ENCODE data around the gene GAK. TPM values are rescaled to one million over a fixed set of nuclear protein-coding genes. Genes with fewer than 3 reads are reported as not detected.

The GAK gene
- polyA plus RNA-seq, 1 of the 3 experiments (the other 2 are of a cell fraction) = 35.9 TPM

GRCh38 chr4:903066-904046 is 28.8 kb downstream of the GAK start:
- H3K4me3 ChIP-seq (ENCODE audit: low read depth in 2 of 2, low read length in 1 of 2) = no peak overlapping the region
- H3K79me2 ChIP-seq (ENCODE audit: insufficient read depth) = peaks cover 1% of the 10 kb centered on the region; the same call in 1 of the 2 replicates
- no peak overlapping the region for H3K27ac ChIP-seq (ENCODE audit: low read depth in 2 of 2, low read length in 1 of 2)
- H3K9ac ChIP-seq = no peak overlapping the region
- H3F3A ChIP-seq (replicated peaks; ENCODE audit: insufficient read depth) = peaks cover 7% of the 10 kb centered on the region
- no peak overlapping the region for H2AFZ ChIP-seq (ENCODE audit: low read depth)
- no peak for DNase-seq
- 94% methylated on average over 29 of the region's 42 CpGs for WGBS (ENCODE audit: low lambda C conversion rate)
- no peaks in the 10 kb centered on the region for H3K9me2 ChIP-seq
- H3K4me2 ChIP-seq = no peak overlapping the region
- TF ChIP-seq GABPA (IDR thresholded peaks at IDR 0.05; ENCODE audit: low read depth) = no peak
- no peak for TF ChIP-seq EP300 (IDR thresholded peaks at IDR 0.05; ENCODE audit: borderline replicate concordance in 1 of 2, low read depth in 1 of 2, low read length in 1 of 2)
- TF ChIP-seq SMC3 (IDR thresholded peaks at IDR 0.05; ENCODE audit: low read depth, low read length) = no peak
- POLR2A ChIA-PET = no interaction called here
- CTCF ChIA-PET = no interaction called here
- no peaks in the 10 kb centered on the region for H3K4me1 ChIP-seq (ENCODE audit: control insufficient read depth in 1 of 2, insufficient read depth in 2 of 2, low read depth in 1 of 2, low read length in 1 of 2)
- H3K9me3 ChIP-seq = no peaks in the 10 kb centered on the region
- peaks cover 0 to 17% of the 10 kb centered on the region in 2 experiments for H3K36me3 ChIP-seq (replicated peaks in 1 of 2; ENCODE audit: control insufficient read depth in 1 of 2, insufficient read depth in 2 of 2, low read length in 1 of 2)
- 0 out of 2 replicates have a peak, but pooled peaks cover 9% of the 10 kb centered on the region for H4K20me1 ChIP-seq (ENCODE audit: insufficient read depth)
- H3K27me3 ChIP-seq (ENCODE audit: insufficient read depth) = no peaks in the 10 kb centered on the region

- POLR2A ChIA-PET = no interaction called here
Observed at GRCh38 chr4:901192-901910, 30.8 kb downstream of the GAK start.

More at GRCh38 chr4:901192-901910, 30.8 kb downstream of the GAK start:
- 98% methylated on average over 12 of the region's 28 CpGs for WGBS (ENCODE audit: low lambda C conversion rate)
- H3F3A ChIP-seq (replicated peaks; ENCODE audit: insufficient read depth) = peaks cover 7% of the 10 kb centered on the region
- H3K4me2 ChIP-seq = no peak overlapping the region
- H3K9ac ChIP-seq = no peak overlapping the region
- no peak overlapping the region for H2AFZ ChIP-seq (ENCODE audit: low read depth)
- no peak for DNase-seq
- H3K4me3 ChIP-seq (ENCODE audit: low read depth in 2 of 2, low read length in 1 of 2) = no peak overlapping the region
- H3K79me2 ChIP-seq (ENCODE audit: insufficient read depth) = no peaks in the 10 kb centered on the region
- 0 out of 2 replicates have a peak, but pooled peaks cover 3% of the 10 kb centered on the region for H4K20me1 ChIP-seq (ENCODE audit: insufficient read depth)
- H3K36me3 ChIP-seq (replicated peaks in 1 of 2; ENCODE audit: control insufficient read depth in 1 of 2, insufficient read depth in 2 of 2, low read length in 1 of 2) = peaks cover 0 to 28% of the 10 kb centered on the region in 2 experiments
- no peaks in the 10 kb centered on the region for H3K4me1 ChIP-seq (ENCODE audit: control insufficient read depth in 1 of 2, insufficient read depth in 2 of 2, low read depth in 1 of 2, low read length in 1 of 2)
- no peaks in the 10 kb centered on the region for H3K9me2 ChIP-seq
- TF ChIP-seq GABPA (IDR thresholded peaks at IDR 0.05; ENCODE audit: low read depth) (no peak), MAX (IDR thresholded peaks at IDR 0.05; ENCODE audit: low read depth) (no peak), IRF3 (IDR thresholded peaks at IDR 0.05; ENCODE audit: low read depth, low read length) (no peak), RCOR1 (IDR thresholded peaks at IDR 0.05; ENCODE audit: low read length) (no peak), MXI1 (IDR thresholded peaks at IDR 0.05; ENCODE audit: low read depth, low read length) (no peak), TEAD4 (IDR thresholded peaks at IDR 0.05; ENCODE audit: borderline replicate concordance, insufficient read depth) (no peak)
- no peaks in the 10 kb centered on the region for H3K9me3 ChIP-seq
- no peak overlapping the region for H3K27ac ChIP-seq (ENCODE audit: low read depth in 2 of 2, low read length in 1 of 2)
- no peaks in the 10 kb centered on the region for H3K27me3 ChIP-seq (ENCODE audit: insufficient read depth)
- CTCF ChIA-PET = interaction anchor here (0.6 to 1.3 kb wide), 2 partner anchors 159 to 374 kb away, joined by 3 to 5 read pairs; no protein-coding TSS in a partner anchor

Measured in SK-N-SH (cell line).